Adrenal gland (tissue), 5 donors: Measurements from ENCODE around the gene ARPC4.

Experiments
- POLR2A ChIP-seq, 2 donors: fragments of 450-650 bp; IDR thresholded peaks; one replicate each; pipeline ENCODE4 v1.6.1; 2017; ENCODE audit warnings: antibody characterized with exemption in 2 of 2, mild to moderate bottlenecking in 2 of 2, moderate library complexity in 1 of 2
- TF ChIP-seq, protein P1 (sequence below), 6 experiments: fragments of 450-650 bp in 4 of 6; fragments of 200-600 bp in 2 of 6; sonication (generic) in 1 of 6; IDR thresholded peaks; 1 replicate in 5 of 6; 2 replicates in 1 of 6; pipeline versions ENCODE4 v1.5.1 to v1.8.0; 2016 to 2021; ENCODE audit warnings: antibody characterized with exemption in 6 of 6, mild to moderate bottlenecking in 2 of 6, moderate library complexity in 1 of 6
- donor health status: DM: no; HTN: no; CAD: no.

DNA sequence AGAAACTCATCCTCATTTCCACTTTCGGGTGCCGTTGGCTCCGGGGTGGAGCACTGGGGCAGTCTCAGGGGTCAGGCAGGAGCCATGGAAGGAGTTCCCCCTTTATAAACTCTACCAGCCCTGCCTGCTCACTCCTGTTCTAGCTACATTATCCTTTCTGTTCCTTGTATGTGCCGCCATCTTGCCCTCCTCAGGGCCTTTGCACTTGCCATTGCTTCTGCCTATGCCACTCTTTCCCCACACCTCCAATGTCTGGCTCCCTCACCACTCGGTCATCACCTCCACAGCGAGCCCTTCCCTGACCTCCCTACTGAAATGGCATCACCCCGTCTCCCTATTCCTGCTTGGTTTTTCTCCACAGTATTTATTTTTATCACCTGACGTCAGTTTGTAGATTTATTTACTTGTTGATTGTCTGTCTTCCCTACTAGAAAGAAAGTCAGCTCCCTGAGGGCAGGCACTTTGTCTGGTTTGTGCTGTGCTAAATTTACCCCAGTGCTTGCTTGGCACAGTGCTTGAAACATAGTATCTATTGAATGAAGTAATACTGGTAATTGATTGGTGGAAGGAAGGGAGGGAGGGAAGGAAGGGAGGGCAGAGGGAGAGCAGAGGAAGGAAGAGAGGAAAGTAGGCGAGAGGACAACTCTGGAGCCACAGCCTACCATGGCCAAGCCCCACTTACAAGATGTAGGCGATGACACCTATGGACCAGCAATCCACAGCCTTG lies 31.9 kb upstream of the ARPC4 start:
- TF ChIP-seq, protein P1, sequence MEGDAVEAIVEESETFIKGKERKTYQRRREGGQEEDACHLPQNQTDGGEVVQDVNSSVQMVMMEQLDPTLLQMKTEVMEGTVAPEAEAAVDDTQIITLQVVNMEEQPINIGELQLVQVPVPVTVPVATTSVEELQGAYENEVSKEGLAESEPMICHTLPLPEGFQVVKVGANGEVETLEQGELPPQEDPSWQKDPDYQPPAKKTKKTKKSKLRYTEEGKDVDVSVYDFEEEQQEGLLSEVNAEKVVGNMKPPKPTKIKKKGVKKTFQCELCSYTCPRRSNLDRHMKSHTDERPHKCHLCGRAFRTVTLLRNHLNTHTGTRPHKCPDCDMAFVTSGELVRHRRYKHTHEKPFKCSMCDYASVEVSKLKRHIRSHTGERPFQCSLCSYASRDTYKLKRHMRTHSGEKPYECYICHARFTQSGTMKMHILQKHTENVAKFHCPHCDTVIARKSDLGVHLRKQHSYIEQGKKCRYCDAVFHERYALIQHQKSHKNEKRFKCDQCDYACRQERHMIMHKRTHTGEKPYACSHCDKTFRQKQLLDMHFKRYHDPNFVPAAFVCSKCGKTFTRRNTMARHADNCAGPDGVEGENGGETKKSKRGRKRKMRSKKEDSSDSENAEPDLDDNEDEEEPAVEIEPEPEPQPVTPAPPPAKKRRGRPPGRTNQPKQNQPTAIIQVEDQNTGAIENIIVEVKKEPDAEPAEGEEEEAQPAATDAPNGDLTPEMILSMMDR (IDR thresholded peaks at IDR 0.05), result no peak
- TF ChIP-seq POLR2A (IDR thresholded peaks at IDR 0.05), result no peak
